Nephron (organoid): ENCODE measurements around the gene RASSF7.

Experiments
- H3K27ac Mint-ChIP-seq, 3 experiments: 2 replicates each; pipeline ENCODE4 v1.8.0; 2020; ENCODE audit warnings: mixed read lengths in 3 of 3, mild to moderate bottlenecking in 2 of 3, moderate library complexity in 1 of 3
- H3K27me3 Mint-ChIP-seq: 2 replicates; pipeline ENCODE4 v1.8.0; 2021; ENCODE audit warnings: low read depth, mild to moderate bottlenecking, moderate library complexity, mixed read lengths
- H3K36me3 Mint-ChIP-seq: 2 replicates; pipeline ENCODE4 v1.8.0; 2020; ENCODE audit warnings: low read depth, mixed read lengths
- H3K4me1 Mint-ChIP-seq: 2 replicates; pipeline ENCODE4 v1.8.0; 2020; ENCODE audit warnings: mixed read lengths
- H3K4me3 Mint-ChIP-seq, 3 experiments: 2 replicates each; pipeline ENCODE4 v1.8.0; 2020; ENCODE audit warnings: mild to moderate bottlenecking in 3 of 3, mixed read lengths in 3 of 3, moderate library complexity in 2 of 3
- H3K9me3 Mint-ChIP-seq: 2 replicates; pipeline ENCODE4 v1.8.0; 2020; ENCODE audit warnings: mixed read lengths
- TF ChIP-seq, protein P1 (sequence below), 3 experiments: fragments of 200-600 bp; sonication (generic); IDR thresholded peaks; one replicate each; pipeline ENCODE4 v1.5.0; 2021; ENCODE audit warnings: antibody characterized with exemption in 3 of 3; ENCODE audit not compliant: unreplicated experiment in 3 of 3

Gene RASSF7

GRCh38 chr11:611001-611996 lies 50.5 kb downstream of the RASSF7 start:
- Mint-ChIP-seq H3K27me3 (no peaks in the 10 kb centered on the region), H3K4me3 (peak overlapping the region in 1 of 3 experiments; percentile 34), H3K4me1 (peaks cover 14% of the 10 kb centered on the region), H3K9me3 (no peaks in the 10 kb centered on the region), H3K27ac (peak overlapping the region in 1 of 3 experiments; percentile 32), H3K36me3 (peaks cover 29% of the 10 kb centered on the region)
- TF ChIP-seq, protein P1, sequence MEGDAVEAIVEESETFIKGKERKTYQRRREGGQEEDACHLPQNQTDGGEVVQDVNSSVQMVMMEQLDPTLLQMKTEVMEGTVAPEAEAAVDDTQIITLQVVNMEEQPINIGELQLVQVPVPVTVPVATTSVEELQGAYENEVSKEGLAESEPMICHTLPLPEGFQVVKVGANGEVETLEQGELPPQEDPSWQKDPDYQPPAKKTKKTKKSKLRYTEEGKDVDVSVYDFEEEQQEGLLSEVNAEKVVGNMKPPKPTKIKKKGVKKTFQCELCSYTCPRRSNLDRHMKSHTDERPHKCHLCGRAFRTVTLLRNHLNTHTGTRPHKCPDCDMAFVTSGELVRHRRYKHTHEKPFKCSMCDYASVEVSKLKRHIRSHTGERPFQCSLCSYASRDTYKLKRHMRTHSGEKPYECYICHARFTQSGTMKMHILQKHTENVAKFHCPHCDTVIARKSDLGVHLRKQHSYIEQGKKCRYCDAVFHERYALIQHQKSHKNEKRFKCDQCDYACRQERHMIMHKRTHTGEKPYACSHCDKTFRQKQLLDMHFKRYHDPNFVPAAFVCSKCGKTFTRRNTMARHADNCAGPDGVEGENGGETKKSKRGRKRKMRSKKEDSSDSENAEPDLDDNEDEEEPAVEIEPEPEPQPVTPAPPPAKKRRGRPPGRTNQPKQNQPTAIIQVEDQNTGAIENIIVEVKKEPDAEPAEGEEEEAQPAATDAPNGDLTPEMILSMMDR (IDR thresholded peaks at IDR 0.05; ENCODE audit: unreplicated experiment in 3 of 3): no peak

DNA sequence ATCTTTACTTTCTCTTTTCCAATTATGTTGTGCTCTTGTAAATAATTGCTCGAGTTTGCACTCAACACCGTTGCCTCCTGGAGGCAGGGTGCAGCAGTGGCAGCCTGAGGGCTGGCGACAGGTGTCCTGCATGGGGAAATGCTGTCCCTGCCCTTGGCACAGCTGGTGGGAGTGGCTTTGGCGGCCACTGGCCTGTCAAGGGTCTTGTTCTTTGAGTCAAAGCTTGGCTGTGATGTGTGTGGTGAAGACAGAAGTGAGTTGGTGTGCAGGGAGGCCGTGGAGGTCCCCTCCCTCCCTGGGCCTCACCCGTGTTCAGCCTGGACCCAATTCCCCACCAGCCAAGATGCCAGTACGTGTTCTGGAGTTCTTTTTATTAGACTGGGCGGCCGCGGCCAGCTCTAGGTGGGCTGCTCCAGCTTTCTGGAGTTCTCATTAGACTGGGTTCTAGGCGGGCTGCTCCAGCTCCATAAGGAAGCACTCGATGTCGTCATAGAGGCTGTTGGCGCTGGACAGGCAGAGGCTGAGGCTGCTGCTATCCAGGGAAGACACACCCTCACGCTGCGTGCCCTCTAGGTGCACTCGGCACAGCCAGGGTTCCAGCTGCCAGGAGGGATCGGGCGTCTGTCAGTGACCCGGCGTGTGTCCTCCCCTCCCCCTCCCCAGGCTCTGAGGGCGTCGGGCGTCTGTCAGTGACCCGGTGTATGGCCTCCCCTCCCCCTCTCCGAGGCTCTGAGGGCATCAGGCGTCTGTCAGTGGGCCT lies 51.6 kb downstream of the RASSF7 start:
- Mint-ChIP-seq H3K27ac (peak overlapping the region; percentile 32 to 82 (median 44)), H3K36me3 (peaks cover 20% of the 10 kb centered on the region), H3K9me3 (no peaks in the 10 kb centered on the region), H3K4me1 (peaks cover 14% of the 10 kb centered on the region), H3K27me3 (no peaks in the 10 kb centered on the region), H3K4me3 (peak overlapping the region; percentile 18 to 70 (median 44))
- TF ChIP-seq, protein P1 (IDR thresholded peaks at IDR 0.05; ENCODE audit: unreplicated experiment in 3 of 3): peak in 1 of 3 experiments; percentile 21

DNA sequence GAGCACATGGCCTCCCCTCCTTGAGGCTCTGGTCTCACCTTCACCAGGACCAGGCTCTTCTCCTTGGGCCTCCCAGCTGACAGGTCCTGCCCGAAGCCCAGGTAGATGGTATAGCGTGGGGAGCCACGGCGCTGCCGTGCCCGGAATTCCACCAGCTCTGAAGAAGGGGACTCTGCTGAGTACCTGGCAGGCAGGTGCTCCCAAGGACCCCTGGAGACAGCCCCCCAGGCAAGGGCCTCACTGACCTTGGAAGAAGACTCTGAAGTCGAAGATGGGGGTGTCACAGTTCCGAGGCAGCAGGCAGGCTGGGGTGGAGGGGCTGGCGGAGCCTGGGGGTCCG lies 52.2 kb downstream of the RASSF7 start:
- Mint-ChIP-seq H3K27me3 (no peaks in the 10 kb centered on the region), H3K27ac (no peak overlapping the region), H3K4me1 (peaks cover 14% of the 10 kb centered on the region), H3K36me3 (peaks cover 20% of the 10 kb centered on the region), H3K4me3 (no peak overlapping the region), H3K9me3 (no peaks in the 10 kb centered on the region)
- TF ChIP-seq, protein P1 (IDR thresholded peaks at IDR 0.05; ENCODE audit: unreplicated experiment in 3 of 3): no peak

- no peak overlapping the region for H3K27ac Mint-ChIP-seq
- no peaks in the 10 kb centered on the region for H3K9me3 Mint-ChIP-seq
- H3K4me3 Mint-ChIP-seq: no peak overlapping the region
- H3K36me3 Mint-ChIP-seq: peaks cover 17% of the 10 kb centered on the region
- H3K4me1 Mint-ChIP-seq: peaks cover 14% of the 10 kb centered on the region
- TF ChIP-seq, protein P1 (IDR thresholded peaks at IDR 0.05; ENCODE audit: unreplicated experiment in 3 of 3): no peak
- H3K27me3 Mint-ChIP-seq: no peaks in the 10 kb centered on the region
These were observed 52.7 kb downstream of the RASSF7 start for GRCh38 chr11:613369-613968.
